MCF 10A (cell line): ENCODE data around the gene ZFHX3. TPM values are rescaled to one million over a fixed set of nuclear protein-coding genes. Genes with fewer than 3 reads are reported as not detected.

Experiments
- BruUV-seq: library from RNA; stranded (reverse); fragments of 400-500 nt; replicated peaks from 2 replicates; lab custom pipeline; 2021; lab: Mats Ljungman, UMichigan
- CTCF ChIA-PET: fragments of 300-600 bp; sonication (Branson Sonifier 250); formaldehyde crosslinking; extraction: SDS; loops from one replicate; lab custom pipeline; 2021; ENCODE audit warnings: antibody characterized with exemption, inconsistent platforms; lab: Yijun Ruan, JAX
- POLR2A ChIA-PET: fragments of 300-600, 350-650 bp; sonication (Branson Sonifier 250); formaldehyde crosslinking; extraction: SDS; loops from one replicate; lab custom pipeline; 2020; ENCODE audit warnings: antibody characterized with exemption, inconsistent platforms; lab: Yijun Ruan, JAX
- DNase-seq: peaks from one replicate; pipeline ENCODE4 v3.0.0-alpha.2; 2018; ENCODE audit not compliant: unreplicated experiment
- H3K27ac Mint-ChIP-seq: one replicate; pipeline ENCODE4 v1.8.0; 2022; ENCODE audit warnings: mild to moderate bottlenecking, low read depth, mixed read lengths; ENCODE audit not compliant: unreplicated experiment
- H3K27me3 Mint-ChIP-seq: one replicate; pipeline ENCODE4 v1.8.0; 2022; ENCODE audit warnings: mixed read lengths; ENCODE audit not compliant: insufficient read depth, unreplicated experiment
- H3K36me3 Mint-ChIP-seq: one replicate; pipeline ENCODE4 v1.8.0; 2022; ENCODE audit warnings: mild to moderate bottlenecking, moderate library complexity, mixed read lengths; ENCODE audit not compliant: insufficient read depth, unreplicated experiment
- H3K4me1 Mint-ChIP-seq: one replicate; pipeline ENCODE4 v1.8.0; 2022; ENCODE audit warnings: mixed read lengths; ENCODE audit not compliant: insufficient read depth, unreplicated experiment
- H3K4me3 Mint-ChIP-seq: one replicate; pipeline ENCODE4 v1.8.0; 2022; ENCODE audit warnings: mild to moderate bottlenecking, moderate library complexity, mixed read lengths; ENCODE audit not compliant: unreplicated experiment
- H3K9me3 Mint-ChIP-seq: one replicate; pipeline ENCODE4 v1.8.0; 2022; ENCODE audit warnings: mixed read lengths; ENCODE audit not compliant: unreplicated experiment
- CTCF ChIP-seq: fragments of 200-600 bp; IDR thresholded peaks from one replicate; pipeline ENCODE4 v1.8.0; 2022; ENCODE audit warnings: antibody characterized with exemption, mild to moderate bottlenecking; ENCODE audit not compliant: unreplicated experiment
- intact Hi-C: fragments of 100-400 bp; cut with micrococcal nuclease; formaldehyde crosslinking; loops from 2 replicates; pipeline ENCODE4 v1.14.1; 2022
- total RNA-seq: library from RNA; stranded (reverse); gene quantifications from 2 replicates; pipeline ENCODE4 v1.2.3, GENCODE V29; 2022

The ZFHX3 gene
- total RNA-seq, 1 experiment from 2014 or later, result 27.4 TPM

- Mint-ChIP-seq H3K36me3 (no peaks in the 10 kb centered on the region), H3K4me1 (peaks cover 4% of the 10 kb centered on the region), H3K27me3 (no peaks in the 10 kb centered on the region), H3K4me3 (no peak overlapping the region), H3K27ac (no peak overlapping the region), H3K9me3 (no peaks in the 10 kb centered on the region)
- BruUV-seq, result no TSS peak
- TF ChIP-seq CTCF, result no peak
- ChIA-PET CTCF (interaction anchor here (0.6 to 1.0 kb wide), 2 partner anchors 19 to 185 kb away, joined by 3 read pairs; no protein-coding TSS in a partner anchor), POLR2A (no interaction called here)
- DNase-seq, result no peak
- intact Hi-C loops, result no loop called here
Observed at GRCh38 chr16:72836985-72837384, 210.9 kb downstream of the ZFHX3 start.

- H3K36me3 Mint-ChIP-seq, result no peaks in the 10 kb centered on the region
- no peaks in the 10 kb centered on the region for H3K9me3 Mint-ChIP-seq
- no peaks in the 10 kb centered on the region for H3K27me3 Mint-ChIP-seq
- H3K4me1 Mint-ChIP-seq, result peaks cover 4% of the 10 kb centered on the region
- intact Hi-C loops, result no loop called here
- no peak overlapping the region for H3K4me3 Mint-ChIP-seq
- ChIA-PET POLR2A (interaction anchor here (0.6 kb wide), 1 partner anchor 239 kb away, joined by 3 read pairs; no protein-coding TSS in a partner anchor), CTCF (interaction anchor here (1.0 to 4.8 kb wide), 3 partner anchors 20 to 1042 kb away, joined by 3 to 43 read pairs (median 3); no protein-coding TSS in a partner anchor)
- TF ChIP-seq CTCF, result no peak
- DNase-seq, result no peak
- H3K27ac Mint-ChIP-seq, result no peak overlapping the region
- no TSS peak for BruUV-seq
Observed at GRCh38 chr16:72836181-72836580, 211.7 kb downstream of the ZFHX3 start.

GRCh38 chr16:72835086-72835485 lies 212.8 kb downstream of the ZFHX3 start:
- Mint-ChIP-seq H3K4me3 (no peak overlapping the region), H3K4me1 (peaks cover 4% of the 10 kb centered on the region), H3K36me3 (peaks cover 2% of the 10 kb centered on the region), H3K27me3 (no peaks in the 10 kb centered on the region), H3K9me3 (no peaks in the 10 kb centered on the region), H3K27ac (no peak overlapping the region)
- intact Hi-C loops, result no loop called here
- no peak for TF ChIP-seq CTCF
- no peak for DNase-seq
- ChIA-PET CTCF (interaction anchor here (0.7 to 4.8 kb wide), 10 partner anchors 23 to 1043 kb away, joined by 3 to 43 read pairs (median 4); no protein-coding TSS in a partner anchor), POLR2A (interaction anchor here (0.6 to 0.9 kb wide), 2 partner anchors 142 to 151 kb away, joined by 3 read pairs; no protein-coding TSS in a partner anchor)
- no TSS peak for BruUV-seq

- DNase-seq, result no peak
- intact Hi-C loops, result loop anchor here (5.0 kb wide), 1 partner anchor 343 kb away; no protein-coding TSS in a partner anchor
- Mint-ChIP-seq H3K27ac (no peak overlapping the region), H3K27me3 (no peaks in the 10 kb centered on the region), H3K4me3 (no peak overlapping the region), H3K36me3 (peaks cover 8% of the 10 kb centered on the region), H3K4me1 (peaks cover 4% of the 10 kb centered on the region), H3K9me3 (no peaks in the 10 kb centered on the region)
- no TSS peak for BruUV-seq
- CTCF ChIA-PET, result interaction anchor here (0.6 to 4.8 kb wide), 11 partner anchors 24 to 755 kb away, joined by 3 to 43 read pairs (median 4); no protein-coding TSS in a partner anchor
- POLR2A ChIA-PET, result interaction anchor here (0.6 to 0.9 kb wide), 2 partner anchors 151 to 578 kb away, joined by 3 read pairs; no protein-coding TSS in a partner anchor
- TF ChIP-seq CTCF, result no peak
Observed at GRCh38 chr16:72834499-72834898, 213.4 kb downstream of the ZFHX3 start.
